Astrocyte (in vitro differentiated cells and primary cell): ENCODE measurements around the gene NR5A1. TPM values are rescaled to one million over a fixed set of nuclear protein-coding genes. Genes with fewer than 3 reads are reported as not detected.

ENCODE experiments used
- DNase-seq: peaks from one replicate; pipeline ENCODE4 v3.0.0-alpha.2; 2010; ENCODE audit warnings: low read depth
- FAIRE-seq: peaks from 2 replicates; lab custom pipeline; 2011; peaks lifted over from hg19 to GRCh38; lab: Jason Lieb, UNC
- H2AFZ ChIP-seq: 2 replicates; pipeline ENCODE4 v1.6.0; 2012; ENCODE audit warnings: low read depth, low read length, inconsistent platforms
- H3K27ac ChIP-seq: 2 replicates; pipeline ENCODE4 v1.5.1; 2011; ENCODE audit warnings: low read depth, low read length, inconsistent platforms
- H3K27me3 ChIP-seq: 2 replicates; pipeline ENCODE4 v1.6.0; 2011; ENCODE audit warnings: low read length, inconsistent platforms; ENCODE audit not compliant: insufficient read depth
- H3K36me3 ChIP-seq: 2 replicates; pipeline ENCODE4 v1.5.1; 2011; ENCODE audit warnings: low read length, inconsistent platforms; ENCODE audit not compliant: insufficient read depth
- H3K4me1 ChIP-seq: 2 replicates; pipeline ENCODE4 v1.5.1; 2011; ENCODE audit warnings: low read length, inconsistent platforms; ENCODE audit not compliant: insufficient read depth
- H3K4me2 ChIP-seq: 2 replicates; pipeline ENCODE4 v1.6.0; 2012; ENCODE audit warnings: low read length, inconsistent platforms
- H3K4me3 ChIP-seq: 2 replicates; pipeline ENCODE4 v1.5.1; 2011; ENCODE audit warnings: low read depth, mild to moderate bottlenecking, low read length, inconsistent platforms; ENCODE audit not compliant: insufficient read depth
- H3K79me2 ChIP-seq: 2 replicates; pipeline ENCODE4 v1.6.0; 2012; ENCODE audit warnings: mild to moderate bottlenecking, low read length, inconsistent platforms; ENCODE audit not compliant: insufficient read depth
- H3K9ac ChIP-seq: 2 replicates; pipeline ENCODE4 v1.6.0; 2012; ENCODE audit warnings: mild to moderate bottlenecking, low read length, inconsistent platforms
- H3K9me3 ChIP-seq: 2 replicates; pipeline ENCODE4 v1.5.1; 2012; ENCODE audit warnings: low read depth, mild to moderate bottlenecking, low read length, inconsistent platforms; ENCODE audit not compliant: insufficient read depth
- H4K20me1 ChIP-seq: 2 replicates; pipeline ENCODE4 v1.6.0; 2012; ENCODE audit warnings: low read length, inconsistent platforms; ENCODE audit not compliant: insufficient read depth
- H3K27ac Mint-ChIP-seq: one replicate; pipeline ENCODE4 v1.8.0; 2021; ENCODE audit warnings: mild to moderate bottlenecking, mixed read lengths; ENCODE audit not compliant: unreplicated experiment
- H3K27me3 Mint-ChIP-seq: one replicate; pipeline ENCODE4 v1.8.0; 2021; ENCODE audit warnings: low read depth, mixed read lengths; ENCODE audit not compliant: unreplicated experiment
- H3K36me3 Mint-ChIP-seq: one replicate; pipeline ENCODE4 v1.8.0; 2021; ENCODE audit warnings: low read depth, mixed read lengths; ENCODE audit not compliant: unreplicated experiment
- H3K4me1 Mint-ChIP-seq: one replicate; pipeline ENCODE4 v1.8.0; 2021; ENCODE audit warnings: low read depth, mixed read lengths; ENCODE audit not compliant: unreplicated experiment
- H3K4me3 Mint-ChIP-seq: one replicate; pipeline ENCODE4 v1.8.0; 2021; ENCODE audit warnings: mild to moderate bottlenecking, moderate library complexity, mixed read lengths; ENCODE audit not compliant: unreplicated experiment
- H3K9me3 Mint-ChIP-seq: one replicate; pipeline ENCODE4 v1.8.0; 2021; ENCODE audit warnings: mild to moderate bottlenecking, mixed read lengths; ENCODE audit not compliant: unreplicated experiment
- CTCF ChIP-seq: IDR thresholded peaks from 2 replicates; pipeline ENCODE4 v1.5.1; 2011; ENCODE audit warnings: low read depth, mild to moderate bottlenecking, inconsistent platforms, low read length, moderate library complexity; ENCODE audit not compliant: insufficient read depth
- EZH2 ChIP-seq: IDR thresholded peaks from 2 replicates; pipeline ENCODE4 v1.6.1; 2012; ENCODE audit warnings: mild to moderate bottlenecking, low read length, inconsistent platforms; ENCODE audit not compliant: insufficient read depth
- total RNA-seq: library from RNA; stranded (reverse); gene quantifications from 2 replicates; pipeline ENCODE4 v1.2.1, GENCODE V29; 2021

Gene NR5A1
- total RNA-seq, 1 donor from 2014 or later: not detected

- Histone ChIP-seq H3K4me3 (no peak overlapping the region), H3K79me2 (no peaks in the 10 kb centered on the region), H3K27me3 (peaks cover 56% of the 10 kb centered on the region), H3K9ac (no peak overlapping the region), H3K9me3 (no peaks in the 10 kb centered on the region), H3K36me3 (no peaks in the 10 kb centered on the region), H2AFZ (no peak overlapping the region), H3K4me2 (no peak overlapping the region), H3K27ac (no peak overlapping the region), H4K20me1 (no peaks in the 10 kb centered on the region), H3K4me1 (no peaks in the 10 kb centered on the region)
- Mint-ChIP-seq H3K4me3 (no peak overlapping the region), H3K4me1 (peaks cover 3% of the 10 kb centered on the region), H3K36me3 (peaks cover 2% of the 10 kb centered on the region), H3K27me3 (peaks cover 56% of the 10 kb centered on the region), H3K27ac (no peak overlapping the region), H3K9me3 (peaks cover 3% of the 10 kb centered on the region)
- no peak for FAIRE-seq
- peak; percentile 100 for TF ChIP-seq EZH2
- no peak for TF ChIP-seq CTCF
- no peak for DNase-seq
Measured at GRCh38 chr9:124502711-124503702, 4.2 kb downstream of the NR5A1 start.

- Histone ChIP-seq H2AFZ (no peak overlapping the region), H3K4me2 (no peak overlapping the region), H3K4me1 (no peaks in the 10 kb centered on the region), H3K79me2 (no peaks in the 10 kb centered on the region), H3K27ac (no peak overlapping the region), H3K36me3 (no peaks in the 10 kb centered on the region), H4K20me1 (no peaks in the 10 kb centered on the region), H3K9me3 (no peaks in the 10 kb centered on the region), H3K9ac (no peak overlapping the region), H3K4me3 (no peak overlapping the region), H3K27me3 (peaks cover 59% of the 10 kb centered on the region)
- Mint-ChIP-seq H3K27me3 (peaks cover 68% of the 10 kb centered on the region), H3K36me3 (peaks cover 2% of the 10 kb centered on the region), H3K27ac (no peak overlapping the region), H3K9me3 (peaks cover 3% of the 10 kb centered on the region), H3K4me3 (no peak overlapping the region), H3K4me1 (peaks cover 3% of the 10 kb centered on the region)
- FAIRE-seq: no peak
- DNase-seq: no peak
- no peak for TF ChIP-seq CTCF
- TF ChIP-seq EZH2: no peak
Measured at GRCh38 chr9:124501771-124502320, 5.4 kb downstream of the NR5A1 start.
